22Rv1 (cell line): ENCODE results near the gene DUSP28.

Experiments used
- CTCF ChIP-seq: fragments of 450-650 bp; IDR thresholded peaks from 2 replicates; pipeline ENCODE4 v1.5.1; 2017; ENCODE audit warnings: mild to moderate bottlenecking
- ZFX ChIP-seq: fragments of 450-650 bp; IDR thresholded peaks from 2 replicates; pipeline ENCODE4 v1.6.1; 2017; ENCODE audit warnings: antibody characterized with exemption, borderline replicate concordance

DNA sequence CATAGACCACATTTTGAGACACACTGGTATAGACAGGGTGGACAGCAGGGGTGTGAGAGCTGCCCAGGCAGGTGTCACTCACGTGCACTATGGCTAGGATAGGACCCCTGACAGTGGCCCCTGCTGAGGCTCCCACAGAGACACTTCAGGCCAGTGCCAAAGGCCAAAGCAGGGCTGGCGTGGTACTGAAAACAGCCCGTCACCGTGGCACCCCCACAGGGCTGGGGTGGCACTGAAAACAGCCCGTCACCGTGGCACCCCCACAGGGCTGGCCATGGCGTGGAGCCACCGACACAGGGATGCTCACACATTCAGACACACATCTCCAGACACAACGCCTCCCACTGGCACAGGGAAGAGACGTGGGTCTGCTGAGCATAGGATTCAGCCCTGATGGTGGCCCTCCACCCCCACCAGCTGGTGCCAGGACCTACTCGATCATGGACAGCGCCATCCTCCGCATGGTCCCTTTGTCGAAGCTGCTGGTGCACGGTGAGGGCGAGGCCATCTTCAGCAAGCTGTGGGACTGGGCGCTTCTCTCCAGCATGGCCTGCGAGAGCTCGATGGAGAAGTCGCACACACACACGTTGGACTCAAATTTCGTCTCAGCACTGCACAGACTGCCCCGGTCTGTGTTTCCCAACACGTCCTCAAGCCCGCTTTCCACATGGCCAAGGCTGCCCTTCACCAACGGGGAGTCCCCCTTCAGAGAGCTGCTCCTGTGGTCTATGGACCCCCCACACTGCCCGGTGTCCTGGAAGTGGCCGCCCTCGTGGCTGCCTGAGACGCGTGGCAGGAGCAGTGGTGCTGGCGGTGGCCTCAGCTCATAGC, 36.5 kb upstream of the DUSP28 start:
- TF ChIP-seq CTCF (no peak), ZFX (no peak)
